HepG2 (cell line): ENCODE measurements around the gene ATP8B2. TPM values are rescaled to one million over a fixed set of nuclear protein-coding genes. Genes with fewer than 3 reads are reported as not detected.

Source experiments
- ARID2 ChIP-seq: sonication (generic); formaldehyde crosslinking; IDR thresholded peaks from 2 replicates; pipeline ENCODE4 v1.8.1; 2022; ENCODE audit warnings: mild to moderate bottlenecking, missing genetic modification reagents, borderline replicate concordance
- NBN ChIP-seq: fragments of 450-650 bp; conservative IDR thresholded peaks from 2 replicates; pipeline ENCODE4 v1.6.1; 2017
- SETDB1 ChIP-seq: sonication (generic); formaldehyde crosslinking; IDR thresholded peaks from 2 replicates; pipeline ENCODE4 v1.5.1; 2020; ENCODE audit warnings: missing genetic modification reagents, mild to moderate bottlenecking, borderline replicate concordance
- ZNF431 ChIP-seq: sonication (generic); formaldehyde crosslinking; IDR thresholded peaks from 2 replicates; pipeline ENCODE4 v1.9.0; 2022; ENCODE audit warnings: missing genetic modification reagents, low read depth, mild to moderate bottlenecking, borderline replicate concordance
- ZNF569 ChIP-seq: sonication (generic); formaldehyde crosslinking; IDR thresholded peaks from 2 replicates; pipeline ENCODE4 v1.5.0; 2020; ENCODE audit warnings: mild to moderate bottlenecking, missing genetic modification reagents, moderate library complexity, borderline replicate concordance
- ZNF615 ChIP-seq: sonication (generic); formaldehyde crosslinking; IDR thresholded peaks from 2 replicates; pipeline ENCODE4 v1.5.0; 2020; ENCODE audit warnings: mild to moderate bottlenecking, missing genetic modification reagents, borderline replicate concordance
- ZNF737 ChIP-seq: sonication (generic); formaldehyde crosslinking; IDR thresholded peaks from 2 replicates; pipeline ENCODE4 v1.5.0; 2020; ENCODE audit warnings: missing genetic modification reagents, mild to moderate bottlenecking, borderline replicate concordance
- ZNF761 ChIP-seq: sonication (generic); formaldehyde crosslinking; conservative IDR thresholded peaks from 2 replicates; pipeline ENCODE4 v1.4.0; 2020; ENCODE audit warnings: mild to moderate bottlenecking, missing genetic modification reagents
- polyA plus RNA-seq, 8 experiments: library from polyadenylated mRNA; depleted of rRNA in 3 of 8; stranded (reverse) in 7 of 8; unstranded in 1 of 8; fragments of >200 nt; fragmentation: Illumina TruSeq in 4 of 8; extraction: Trizol in 4 of 8; gene quantifications; 2 replicates each; pipeline versions ENCODE4 v1.2.1 to v1.2.3, GENCODE V29; 2011 to 2016; ENCODE audit warnings: low read depth in 4 of 8, missing spikeins in 1 of 8, mixed read lengths in 1 of 8; ENCODE audit not compliant: insufficient read depth in 1 of 8
- total RNA-seq, 5 experiments: library from RNA; depleted of rRNA; stranded (reverse); fragments of >200 nt; fragmentation: Illumina TruSeq; extraction: Trizol; gene quantifications; 2 replicates each; pipeline ENCODE4 v1.2.3, GENCODE V29; 2016; ENCODE audit warnings: low read depth in 1 of 5
- TF ChIP-seq, protein P1 (sequence below): IDR thresholded peaks from 2 replicates; pipeline ENCODE4 v1.6.1; 2016; ENCODE audit warnings: low read depth
- TF ChIP-seq, protein P2 (sequence below): sonication (generic); formaldehyde crosslinking; IDR thresholded peaks from 2 replicates; pipeline ENCODE4 v1.5.0; 2020; ENCODE audit warnings: mild to moderate bottlenecking, missing genetic modification reagents
- TF ChIP-seq, protein P3 (sequence below): sonication (generic); formaldehyde crosslinking; IDR thresholded peaks from 2 replicates; pipeline ENCODE4 v1.9.0; 2021; ENCODE audit warnings: missing genetic modification reagents, borderline replicate concordance
- TF ChIP-seq, protein P4 (sequence below): sonication (generic); formaldehyde crosslinking; IDR thresholded peaks from 2 replicates; pipeline ENCODE4 v1.5.0; 2020; ENCODE audit warnings: missing genetic modification reagents
- TF ChIP-seq, protein P5 (sequence below): sonication (generic); formaldehyde crosslinking; IDR thresholded peaks from 2 replicates; pipeline ENCODE4 v1.4.0; 2020; ENCODE audit warnings: missing genetic modification reagents, borderline replicate concordance
- TF ChIP-seq, protein P6 (sequence below): sonication (generic); formaldehyde crosslinking; IDR thresholded peaks from 2 replicates; pipeline ENCODE4 v1.8.1; 2023; ENCODE audit warnings: mild to moderate bottlenecking, moderate library complexity, missing genetic modification reagents
- TF ChIP-seq, protein P7 (sequence below): sonication (generic); formaldehyde crosslinking; IDR thresholded peaks from 2 replicates; pipeline ENCODE4 v1.4.0; 2020; ENCODE audit warnings: missing genetic modification reagents; ENCODE audit errors: not compliant biosample characterization

The ATP8B2 gene
- total and polyA plus RNA-seq, 2 of the 13 experiments (the other 11 are each of a cell fraction or from before 2014, with no cell fraction given): 20.4 to 39.3 TPM

DNA sequence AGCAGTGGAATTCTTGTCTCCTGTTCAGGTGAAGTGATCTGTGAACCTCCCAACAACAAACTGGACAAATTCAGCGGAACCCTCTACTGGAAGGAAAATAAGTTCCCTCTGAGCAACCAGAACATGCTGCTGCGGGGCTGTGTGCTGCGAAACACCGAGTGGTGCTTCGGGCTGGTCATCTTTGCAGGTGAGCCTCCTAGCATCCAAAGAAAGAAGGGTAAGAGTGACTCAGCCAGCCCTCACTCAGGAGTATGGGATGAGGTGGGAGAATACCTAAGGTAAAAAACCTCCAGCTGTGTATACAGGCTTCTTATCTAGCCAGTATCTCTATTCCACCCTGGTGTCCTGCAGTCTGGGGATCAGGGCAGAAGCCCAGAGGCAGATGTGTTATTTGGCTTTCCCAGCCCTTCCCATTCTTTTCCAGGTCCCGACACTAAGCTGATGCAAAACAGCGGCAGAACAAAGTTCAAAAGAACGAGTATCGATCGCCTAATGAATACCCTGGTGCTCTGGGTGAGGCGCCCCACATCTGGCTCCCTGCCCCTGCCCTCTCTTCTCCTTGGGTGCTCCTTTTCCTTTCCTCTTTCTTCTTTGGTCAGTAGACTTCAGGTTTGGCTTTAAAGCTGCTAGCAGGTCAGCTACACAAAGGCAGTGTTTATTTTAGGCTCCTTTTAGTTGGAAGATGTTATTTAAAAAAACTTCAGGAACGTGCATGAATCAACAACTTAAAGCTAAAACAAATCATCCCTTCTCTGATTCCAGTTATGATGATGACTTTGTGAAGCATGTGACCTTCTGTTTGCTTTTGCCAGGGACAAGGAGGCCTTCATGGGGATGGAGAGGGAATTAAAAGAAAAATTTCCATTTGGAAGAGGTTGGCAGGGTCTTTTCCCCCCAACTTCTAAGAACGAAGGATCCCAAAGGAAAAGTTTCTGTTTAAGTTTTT is 9.0 kb downstream of the ATP8B2 start (continued):
- TF ChIP-seq, protein P1, sequence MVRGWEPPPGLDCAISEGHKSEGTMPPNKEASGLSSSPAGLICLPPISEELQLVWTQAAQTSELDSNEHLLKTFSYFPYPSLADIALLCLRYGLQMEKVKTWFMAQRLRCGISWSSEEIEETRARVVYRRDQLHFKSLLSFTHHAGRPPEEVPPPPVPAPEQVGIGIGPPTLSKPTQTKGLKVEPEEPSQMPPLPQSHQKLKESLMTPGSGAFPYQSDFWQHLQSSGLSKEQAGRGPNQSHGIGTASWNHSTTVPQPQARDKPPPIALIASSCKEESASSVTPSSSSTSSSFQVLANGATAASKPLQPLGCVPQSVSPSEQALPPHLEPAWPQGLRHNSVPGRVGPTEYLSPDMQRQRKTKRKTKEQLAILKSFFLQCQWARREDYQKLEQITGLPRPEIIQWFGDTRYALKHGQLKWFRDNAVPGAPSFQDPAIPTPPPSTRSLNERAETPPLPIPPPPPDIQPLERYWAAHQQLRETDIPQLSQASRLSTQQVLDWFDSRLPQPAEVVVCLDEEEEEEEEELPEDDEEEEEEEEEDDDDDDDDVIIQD (CRISPR knock-in tag): 0 out of 2 replicates have a peak, but pooled peaks have one; percentile 7
- TF ChIP-seq, protein P2, sequence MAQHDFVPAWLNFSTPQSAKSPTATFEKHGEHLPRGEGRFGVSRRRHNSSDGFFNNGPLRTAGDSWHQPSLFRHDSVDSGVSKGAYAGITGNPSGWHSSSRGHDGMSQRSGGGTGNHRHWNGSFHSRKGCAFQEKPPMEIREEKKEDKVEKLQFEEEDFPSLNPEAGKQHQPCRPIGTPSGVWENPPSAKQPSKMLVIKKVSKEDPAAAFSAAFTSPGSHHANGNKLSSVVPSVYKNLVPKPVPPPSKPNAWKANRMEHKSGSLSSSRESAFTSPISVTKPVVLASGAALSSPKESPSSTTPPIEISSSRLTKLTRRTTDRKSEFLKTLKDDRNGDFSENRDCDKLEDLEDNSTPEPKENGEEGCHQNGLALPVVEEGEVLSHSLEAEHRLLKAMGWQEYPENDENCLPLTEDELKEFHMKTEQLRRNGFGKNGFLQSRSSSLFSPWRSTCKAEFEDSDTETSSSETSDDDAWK (CRISPR knock-in tag): no peak
- TF ChIP-seq ZNF569 (no peak), ZNF737 (no peak), ZNF431 (no peak), ARID2 (CRISPR knock-in tag) (no peak), ZNF615 (CRISPR knock-in tag) (no peak), ZNF761 (CRISPR knock-in tag) (no peak), NBN (no peak), SETDB1 (CRISPR knock-in tag) (no peak)
- TF ChIP-seq, protein P3, sequence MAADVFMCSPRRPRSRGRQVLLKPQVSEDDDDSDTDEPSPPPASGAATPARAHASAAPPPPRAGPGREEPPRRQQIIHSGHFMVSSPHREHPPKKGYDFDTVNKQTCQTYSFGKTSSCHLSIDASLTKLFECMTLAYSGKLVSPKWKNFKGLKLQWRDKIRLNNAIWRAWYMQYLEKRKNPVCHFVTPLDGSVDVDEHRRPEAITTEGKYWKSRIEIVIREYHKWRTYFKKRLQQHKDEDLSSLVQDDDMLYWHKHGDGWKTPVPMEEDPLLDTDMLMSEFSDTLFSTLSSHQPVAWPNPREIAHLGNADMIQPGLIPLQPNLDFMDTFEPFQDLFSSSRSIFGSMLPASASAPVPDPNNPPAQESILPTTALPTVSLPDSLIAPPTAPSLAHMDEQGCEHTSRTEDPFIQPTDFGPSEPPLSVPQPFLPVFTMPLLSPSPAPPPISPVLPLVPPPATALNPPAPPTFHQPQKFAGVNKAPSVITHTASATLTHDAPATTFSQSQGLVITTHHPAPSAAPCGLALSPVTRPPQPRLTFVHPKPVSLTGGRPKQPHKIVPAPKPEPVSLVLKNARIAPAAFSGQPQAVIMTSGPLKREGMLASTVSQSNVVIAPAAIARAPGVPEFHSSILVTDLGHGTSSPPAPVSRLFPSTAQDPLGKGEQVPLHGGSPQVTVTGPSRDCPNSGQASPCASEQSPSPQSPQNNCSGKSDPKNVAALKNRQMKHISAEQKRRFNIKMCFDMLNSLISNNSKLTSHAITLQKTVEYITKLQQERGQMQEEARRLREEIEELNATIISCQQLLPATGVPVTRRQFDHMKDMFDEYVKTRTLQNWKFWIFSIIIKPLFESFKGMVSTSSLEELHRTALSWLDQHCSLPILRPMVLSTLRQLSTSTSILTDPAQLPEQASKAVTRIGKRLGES: no peak
- TF ChIP-seq, protein P4, sequence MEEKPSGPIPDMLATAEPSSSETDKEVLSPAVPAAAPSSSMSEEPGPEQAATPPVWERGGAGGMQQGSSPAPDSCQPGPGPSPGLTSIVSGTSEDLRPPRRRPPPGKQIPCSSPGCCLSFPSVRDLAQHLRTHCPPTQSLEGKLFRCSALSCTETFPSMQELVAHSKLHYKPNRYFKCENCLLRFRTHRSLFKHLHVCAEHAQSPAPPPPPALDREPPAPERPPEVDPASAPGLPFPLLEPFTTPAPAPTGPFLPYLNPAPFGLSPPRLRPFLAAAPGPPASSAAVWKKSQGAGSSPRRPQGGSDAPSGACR (CRISPR knock-in tag): no peak
- TF ChIP-seq, protein P5, sequence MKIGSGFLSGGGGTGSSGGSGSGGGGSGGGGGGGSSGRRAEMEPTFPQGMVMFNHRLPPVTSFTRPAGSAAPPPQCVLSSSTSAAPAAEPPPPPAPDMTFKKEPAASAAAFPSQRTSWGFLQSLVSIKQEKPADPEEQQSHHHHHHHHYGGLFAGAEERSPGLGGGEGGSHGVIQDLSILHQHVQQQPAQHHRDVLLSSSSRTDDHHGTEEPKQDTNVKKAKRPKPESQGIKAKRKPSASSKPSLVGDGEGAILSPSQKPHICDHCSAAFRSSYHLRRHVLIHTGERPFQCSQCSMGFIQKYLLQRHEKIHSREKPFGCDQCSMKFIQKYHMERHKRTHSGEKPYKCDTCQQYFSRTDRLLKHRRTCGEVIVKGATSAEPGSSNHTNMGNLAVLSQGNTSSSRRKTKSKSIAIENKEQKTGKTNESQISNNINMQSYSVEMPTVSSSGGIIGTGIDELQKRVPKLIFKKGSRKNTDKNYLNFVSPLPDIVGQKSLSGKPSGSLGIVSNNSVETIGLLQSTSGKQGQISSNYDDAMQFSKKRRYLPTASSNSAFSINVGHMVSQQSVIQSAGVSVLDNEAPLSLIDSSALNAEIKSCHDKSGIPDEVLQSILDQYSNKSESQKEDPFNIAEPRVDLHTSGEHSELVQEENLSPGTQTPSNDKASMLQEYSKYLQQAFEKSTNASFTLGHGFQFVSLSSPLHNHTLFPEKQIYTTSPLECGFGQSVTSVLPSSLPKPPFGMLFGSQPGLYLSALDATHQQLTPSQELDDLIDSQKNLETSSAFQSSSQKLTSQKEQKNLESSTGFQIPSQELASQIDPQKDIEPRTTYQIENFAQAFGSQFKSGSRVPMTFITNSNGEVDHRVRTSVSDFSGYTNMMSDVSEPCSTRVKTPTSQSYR (CRISPR knock-in tag): no peak; the same call in 1 of the 2 replicates
- TF ChIP-seq, protein P6, sequence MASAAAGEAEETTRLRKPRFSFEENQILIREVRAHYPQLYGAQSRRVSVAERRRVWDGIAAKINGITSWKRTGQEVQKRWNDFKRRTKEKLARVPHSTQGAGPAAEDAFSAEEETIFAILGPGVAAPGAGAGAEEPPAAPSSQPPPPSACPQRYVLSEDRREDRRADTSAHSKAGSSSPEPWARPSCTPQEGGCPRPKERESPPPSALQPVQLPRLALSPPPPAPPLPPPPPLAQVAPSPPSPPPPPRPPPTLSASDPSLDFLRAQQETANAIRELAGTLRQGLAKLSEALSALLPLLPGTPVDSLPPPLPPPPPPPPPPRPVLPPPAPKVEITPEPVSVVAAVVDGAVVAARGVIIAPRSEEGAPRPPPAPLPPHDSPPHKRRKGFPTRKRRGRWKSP (CRISPR knock-in tag): peak; percentile 25; the same call in 1 of the 2 replicates
- TF ChIP-seq, protein P7, sequence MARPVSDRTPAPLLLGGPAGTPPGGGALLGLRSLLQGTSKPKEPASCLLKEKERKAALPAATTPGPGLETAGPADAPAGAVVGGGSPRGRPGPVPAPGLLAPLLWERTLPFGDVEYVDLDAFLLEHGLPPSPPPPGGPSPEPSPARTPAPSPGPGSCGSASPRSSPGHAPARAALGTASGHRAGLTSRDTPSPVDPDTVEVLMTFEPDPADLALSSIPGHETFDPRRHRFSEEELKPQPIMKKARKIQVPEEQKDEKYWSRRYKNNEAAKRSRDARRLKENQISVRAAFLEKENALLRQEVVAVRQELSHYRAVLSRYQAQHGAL (CRISPR knock-in tag): no peak
